ENCODE measurements around the gene PTMS. TPM values are rescaled to one million over a fixed set of nuclear protein-coding genes. Genes with fewer than 3 reads are reported as not detected.

PTMS gene
- total and polyA plus RNA-seq, 9 of the 15 experiments (the other 6 are each of a cell fraction or from before 2014, with no cell fraction given): 5.1 to 287 (median 78.5) TPM

GRCh38 chr12:6723607-6724408 is 42.4 kb upstream of the PTMS start, which contains the start of gene COPS7A (continued):
- TF ChIP-seq CHD7 (IDR thresholded peaks at IDR 0.05; ENCODE audit: low read depth, low read length) (no peak), CC2D1A (IDR thresholded peaks at IDR 0.05) (peak; percentile 37; the same call in 1 of the 2 replicates), PYGO2 (tag; IDR thresholded peaks at IDR 0.05) (no peak), SREBF1 (IDR thresholded peaks at IDR 0.05; ENCODE audit: borderline replicate concordance, low read depth, low read length) (no peak), RNF219 (CRISPR knock-in tag; IDR thresholded peaks at IDR 0.05) (no peak), ERF (CRISPR knock-in tag; IDR thresholded peaks at IDR 0.05) (no peak), CUX1 (CRISPR knock-in tag; IDR thresholded peaks at IDR 0.05) (no peak), MCM2 (IDR thresholded peaks at IDR 0.05; ENCODE audit: low read depth) (no peak)

All from K562 (cell line).